ENCODE measurements around the gene PPP2R1B. TPM values are rescaled to one million over a fixed set of nuclear protein-coding genes. Genes with fewer than 3 reads are reported as not detected.
A peak's percentile ranks its signal among the peaks of the same experiment; 100 is the strongest.

Gene PPP2R1B
- total and polyA plus RNA-seq, 2 donors (not counting 1 experiment from before 2014, with no cell fraction given) = 8.2 to 37.0 TPM

DNA sequence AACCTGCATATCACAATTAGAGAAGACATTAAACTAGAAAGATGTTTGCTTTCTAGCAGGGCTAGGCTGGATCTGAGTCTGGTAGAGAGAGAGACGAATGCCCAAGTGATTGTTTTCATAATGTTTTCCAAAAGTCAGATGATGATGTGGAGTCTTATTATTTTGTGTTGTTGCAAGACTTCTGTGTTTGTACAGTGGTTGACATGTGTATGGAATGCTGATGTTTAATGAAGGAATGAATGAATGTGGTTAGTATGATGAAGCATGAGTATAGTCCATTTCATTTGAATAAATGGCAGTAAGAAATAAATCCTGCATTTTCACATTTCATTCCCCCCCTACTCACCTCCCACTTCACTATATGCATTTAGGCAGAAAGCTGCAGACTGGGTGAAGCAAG is 69.6 kb downstream of the PPP2R1B start:
- H3K79me2 ChIP-seq (ENCODE audit: control insufficient read depth, insufficient read depth, low read length) = no peaks in the 10 kb centered on the region
- ATAC-seq (ENCODE audit: low read depth) = no peak
- no peaks in the 10 kb centered on the region for H3K27me3 ChIP-seq (replicated peaks in 1 of 4; ENCODE audit: control extremely low read depth in 1 of 4, control insufficient read depth in 3 of 4, insufficient read depth in 4 of 4, low read length in 3 of 4)
- Mint-ChIP-seq H3K9me3 (ENCODE audit: insufficient read depth) (no peaks in the 10 kb centered on the region), H3K27ac (no peak overlapping the region), H3K4me1 (peaks cover 18% of the 10 kb centered on the region), H3K4me3 (no peak overlapping the region), H3K27me3 (no peaks in the 10 kb centered on the region)
- H3K4me2 ChIP-seq (replicated peaks; ENCODE audit: low read depth, low read length, poor library complexity, severe bottlenecking) = no peak overlapping the region
- no peak overlapping the region for H3K27ac ChIP-seq (ENCODE audit: low read length in 2 of 2)
- no peaks in the 10 kb centered on the region for H4K20me1 ChIP-seq (ENCODE audit: control insufficient read depth, insufficient read depth, low read length, poor library complexity, severe bottlenecking)
- H3K9me3 ChIP-seq (ENCODE audit: control extremely low read depth in 1 of 3, control insufficient read depth in 2 of 3, insufficient read depth in 1 of 3, low read length in 2 of 3) = no peaks in the 10 kb centered on the region
- ChIA-PET CTCF (no interaction called here), POLR2A (no interaction called here)
- TF ChIP-seq EZH2 (IDR thresholded peaks at IDR 0.05; ENCODE audit: borderline replicate concordance, insufficient read depth, low read depth, low read length, poor library complexity, severe bottlenecking) = no peak
- TF ChIP-seq, protein P1, sequence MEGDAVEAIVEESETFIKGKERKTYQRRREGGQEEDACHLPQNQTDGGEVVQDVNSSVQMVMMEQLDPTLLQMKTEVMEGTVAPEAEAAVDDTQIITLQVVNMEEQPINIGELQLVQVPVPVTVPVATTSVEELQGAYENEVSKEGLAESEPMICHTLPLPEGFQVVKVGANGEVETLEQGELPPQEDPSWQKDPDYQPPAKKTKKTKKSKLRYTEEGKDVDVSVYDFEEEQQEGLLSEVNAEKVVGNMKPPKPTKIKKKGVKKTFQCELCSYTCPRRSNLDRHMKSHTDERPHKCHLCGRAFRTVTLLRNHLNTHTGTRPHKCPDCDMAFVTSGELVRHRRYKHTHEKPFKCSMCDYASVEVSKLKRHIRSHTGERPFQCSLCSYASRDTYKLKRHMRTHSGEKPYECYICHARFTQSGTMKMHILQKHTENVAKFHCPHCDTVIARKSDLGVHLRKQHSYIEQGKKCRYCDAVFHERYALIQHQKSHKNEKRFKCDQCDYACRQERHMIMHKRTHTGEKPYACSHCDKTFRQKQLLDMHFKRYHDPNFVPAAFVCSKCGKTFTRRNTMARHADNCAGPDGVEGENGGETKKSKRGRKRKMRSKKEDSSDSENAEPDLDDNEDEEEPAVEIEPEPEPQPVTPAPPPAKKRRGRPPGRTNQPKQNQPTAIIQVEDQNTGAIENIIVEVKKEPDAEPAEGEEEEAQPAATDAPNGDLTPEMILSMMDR (IDR thresholded peaks at IDR 0.05) = no peak
- WGBS (ENCODE audit: insufficient coverage) = 100% methylated on average over 1 of the region's 1 CpG
- H3K4me1 ChIP-seq (ENCODE audit: control insufficient read depth in 2 of 2, insufficient read depth in 2 of 2, low read length in 2 of 2) = no peaks in the 10 kb centered on the region
- H2AFZ ChIP-seq (ENCODE audit: insufficient read depth, low read depth, low read length, poor library complexity, severe bottlenecking) = no peak overlapping the region
- no peak overlapping the region for H3K9ac ChIP-seq (ENCODE audit: low read length)
- intact Hi-C loops (cut with micrococcal nuclease) = no loop called here
- no peaks in the 10 kb centered on the region for H3K36me3 ChIP-seq (replicated peaks in 1 of 2; ENCODE audit: control extremely low read depth in 1 of 2, control insufficient read depth in 1 of 2, extremely low read depth in 1 of 2, insufficient read depth in 2 of 2, low read length in 1 of 2)
- H3K4me3 ChIP-seq (ENCODE audit: control extremely low read depth in 1 of 5, extremely low read depth in 1 of 5, insufficient read depth in 1 of 5, low read depth in 2 of 5, low read length in 4 of 5) = no peak overlapping the region
- no peak for DNase-seq

DNA sequence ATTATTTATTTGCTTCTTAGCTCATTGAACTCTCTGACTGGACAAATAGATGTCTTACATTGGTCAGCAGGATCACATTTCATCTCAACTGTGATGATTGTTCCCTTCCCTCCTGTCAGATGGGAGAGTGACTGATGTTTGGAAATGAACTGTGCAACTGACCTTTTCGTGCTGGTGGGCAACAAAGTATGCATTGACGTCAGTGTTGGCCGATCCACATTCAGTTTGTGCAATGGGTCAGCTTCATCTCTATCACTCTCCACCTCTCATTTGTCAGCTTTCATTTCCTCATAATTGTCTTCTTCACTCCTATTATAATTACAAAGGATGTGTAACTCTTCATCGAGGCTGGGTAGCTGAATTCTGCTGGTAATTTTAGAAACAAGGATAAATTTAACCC is 71.3 kb downstream of the PPP2R1B start:
- Mint-ChIP-seq H3K9me3 (ENCODE audit: insufficient read depth) (no peaks in the 10 kb centered on the region), H3K4me3 (no peak overlapping the region), H3K27me3 (no peaks in the 10 kb centered on the region), H3K27ac (peak overlapping the region; percentile 28), H3K4me1 (peaks cover 18% of the 10 kb centered on the region)
- no CpG with 5 or more reads among the region's 4 CpGs for WGBS (ENCODE audit: insufficient coverage)
- H2AFZ ChIP-seq (ENCODE audit: insufficient read depth, low read depth, low read length, poor library complexity, severe bottlenecking) = no peak overlapping the region
- no peak overlapping the region for H3K4me3 ChIP-seq (ENCODE audit: control extremely low read depth in 1 of 5, extremely low read depth in 1 of 5, insufficient read depth in 1 of 5, low read depth in 2 of 5, low read length in 4 of 5)
- no peaks in the 10 kb centered on the region for H3K9me3 ChIP-seq (ENCODE audit: control extremely low read depth in 1 of 3, control insufficient read depth in 2 of 3, insufficient read depth in 1 of 3, low read length in 2 of 3)
- CTCF ChIA-PET = no interaction called here
- no peaks in the 10 kb centered on the region for H4K20me1 ChIP-seq (ENCODE audit: control insufficient read depth, insufficient read depth, low read length, poor library complexity, severe bottlenecking)
- no peak for ATAC-seq (ENCODE audit: low read depth)
- no peaks in the 10 kb centered on the region for H3K4me1 ChIP-seq (ENCODE audit: control insufficient read depth in 2 of 2, insufficient read depth in 2 of 2, low read length in 2 of 2)
- no peaks in the 10 kb centered on the region for H3K36me3 ChIP-seq (replicated peaks in 1 of 2; ENCODE audit: control extremely low read depth in 1 of 2, control insufficient read depth in 1 of 2, extremely low read depth in 1 of 2, insufficient read depth in 2 of 2, low read length in 1 of 2)
- intact Hi-C loops (cut with micrococcal nuclease) = no loop called here
- H3K27me3 ChIP-seq (replicated peaks in 1 of 4; ENCODE audit: control extremely low read depth in 1 of 4, control insufficient read depth in 3 of 4, insufficient read depth in 4 of 4, low read length in 3 of 4) = no peaks in the 10 kb centered on the region
- POLR2A ChIA-PET = no interaction called here
- no peak overlapping the region for H3K27ac ChIP-seq (ENCODE audit: low read length in 2 of 2)
- TF ChIP-seq, protein P1 (IDR thresholded peaks at IDR 0.05) = no peak
- TF ChIP-seq EZH2 (IDR thresholded peaks at IDR 0.05; ENCODE audit: borderline replicate concordance, insufficient read depth, low read depth, low read length, poor library complexity, severe bottlenecking) = no peak
- H3K79me2 ChIP-seq (ENCODE audit: control insufficient read depth, insufficient read depth, low read length) = no peaks in the 10 kb centered on the region
- no peak for DNase-seq
- H3K4me2 ChIP-seq (replicated peaks; ENCODE audit: low read depth, low read length, poor library complexity, severe bottlenecking) = no peak overlapping the region
- H3K9ac ChIP-seq (ENCODE audit: low read length) = no peak overlapping the region
